GM12878 (cell line): ENCODE measurements around the gene ACSM6. TPM values are rescaled to one million over a fixed set of nuclear protein-coding genes. Genes with fewer than 3 reads are reported as not detected.

ENCODE experiments used
- ATAC-seq: fragments of 200-7000 bp; cut with Tn5 transposase; 3 replicates; pipeline ENCODE4 v1.9.1; 2020; ENCODE audit warnings: mild to moderate bottlenecking, moderate library complexity
- BruUV-seq: library from RNA; stranded (reverse); fragments of 400-500 nt; replicated peaks from 2 replicates; lab custom pipeline; 2021; lab: Mats Ljungman, UMichigan
- CTCF ChIA-PET: fragments of 300-600 bp; sonication (Branson Sonifier 250); formaldehyde crosslinking; extraction: SDS; loops from one replicate; lab custom pipeline; 2021; ENCODE audit warnings: inconsistent platforms; lab: Yijun Ruan, JAX
- POLR2A ChIA-PET: fragments of 350-600 bp; formaldehyde crosslinking; extraction: SDS; loops from one replicate; lab custom pipeline; 2021; ENCODE audit warnings: inconsistent platforms; lab: Charles Lee
- RAD21 ChIA-PET: fragments of 300-600 bp; sonication (Branson Sonifier 250); formaldehyde crosslinking; loops from one replicate; lab custom pipeline; 2023; ENCODE audit warnings: antibody characterized with exemption; ENCODE audit not compliant: unreplicated experiment; lab: Charles Lee
- SMC1A ChIA-PET: fragments of 300-600 bp; sonication (Branson Sonifier 250); formaldehyde crosslinking; loops from one replicate; lab custom pipeline; 2023; ENCODE audit not compliant: unreplicated experiment, uncharacterized antibody; lab: Charles Lee
- DNase-seq: peaks from one replicate; pipeline ENCODE4 v3.0.0-alpha.2; 2011; ENCODE audit warnings: low read depth, low spot score
- FAIRE-seq: peaks from 3 replicates; lab custom pipeline; 2011; peaks lifted over from hg19 to GRCh38; lab: Jason Lieb, UNC
- H2AFZ ChIP-seq: 2 replicates; pipeline ENCODE4 v1.6.0; 2011; ENCODE audit warnings: low read depth, low read length, control low read depth; ENCODE audit not compliant: control insufficient read depth
- H3K27ac ChIP-seq: 2 replicates; pipeline ENCODE4 v1.5.1; 2011; ENCODE audit warnings: control low read depth; ENCODE audit not compliant: control insufficient read depth, insufficient read depth
- H3K27me3 ChIP-seq, 2 experiments: replicated peaks in 1 of 2; 2 replicates each; pipeline versions ENCODE4 v1.6.0 to v1.6.1; 2011; ENCODE audit warnings: low read length in 1 of 2; ENCODE audit not compliant: control insufficient read depth in 2 of 2, insufficient read depth in 2 of 2
- H3K36me3 ChIP-seq, 2 experiments: 2 replicates each; pipeline ENCODE4 v1.5.1; 2011; ENCODE audit warnings: low read length in 1 of 2; ENCODE audit not compliant: control insufficient read depth in 2 of 2, insufficient read depth in 2 of 2
- H3K4me1 ChIP-seq: 2 replicates; pipeline ENCODE4 v1.6.1; 2011; ENCODE audit warnings: mild to moderate bottlenecking, low read length, moderate library complexity, mixed read lengths; ENCODE audit not compliant: control insufficient read depth, insufficient read depth
- H3K4me2 ChIP-seq: 2 replicates; pipeline ENCODE4 v1.6.0; 2011; ENCODE audit warnings: control low read depth; ENCODE audit not compliant: control insufficient read depth, insufficient read depth
- H3K4me3 ChIP-seq: fragments of 200-600 bp; sonication (generic); 2 replicates; pipeline ENCODE4 v1.5.1; 2016
- H3K79me2 ChIP-seq: 2 replicates; pipeline ENCODE4 v1.6.0; 2011; ENCODE audit warnings: low read length; ENCODE audit not compliant: control insufficient read depth, insufficient read depth
- H3K9ac ChIP-seq: 2 replicates; pipeline ENCODE4 v1.8.0; 2011; ENCODE audit warnings: low read length, control low read depth, mixed read lengths; ENCODE audit not compliant: control insufficient read depth, insufficient read depth
- H3K9me3 ChIP-seq: replicated peaks from 3 replicates; pipeline ENCODE4 v1.5.1; 2011; ENCODE audit warnings: mild to moderate bottlenecking, low read length; ENCODE audit not compliant: control insufficient read depth, insufficient read depth
- H4K20me1 ChIP-seq: 2 replicates; pipeline ENCODE4 v1.6.0; 2011; ENCODE audit not compliant: control insufficient read depth, insufficient read depth
- ASH2L ChIP-seq: fragments of 300-600, 200-600 bp; sonication (generic); IDR thresholded peaks from 2 replicates; pipeline ENCODE4 v1.6.1; 2017; ENCODE audit warnings: low read depth, mild to moderate bottlenecking, borderline replicate concordance
- CEBPB ChIP-seq, 2 experiments: fragments of 150-350 bp in 1 of 2; IDR thresholded peaks; 2 replicates each; pipeline ENCODE4 v1.6.1; 2012 to 2014; ENCODE audit warnings: low read depth in 2 of 2, low read length in 2 of 2, borderline replicate concordance in 1 of 2, inconsistent platforms in 1 of 2
- GABPA ChIP-seq: IDR thresholded peaks from 2 replicates; pipeline ENCODE4 v1.6.1; 2014; ENCODE audit warnings: antibody characterized with exemption, low read depth, mild to moderate bottlenecking, inconsistent platforms
- MEF2A ChIP-seq: IDR thresholded peaks from 2 replicates; pipeline ENCODE4 v1.6.1; 2011; ENCODE audit warnings: low read depth, mild to moderate bottlenecking, low read length, moderate library complexity; ENCODE audit not compliant: insufficient read depth
- MYC ChIP-seq: IDR thresholded peaks from 2 replicates; pipeline ENCODE4 v1.6.1; 2011; ENCODE audit warnings: mild to moderate bottlenecking, low read length, moderate library complexity, inconsistent platforms; ENCODE audit not compliant: insufficient read depth, insufficient replicate concordance, insufficient read length, severe bottlenecking
- RB1 ChIP-seq: fragments of 450-650 bp; formaldehyde crosslinking; IDR thresholded peaks from 2 replicates; pipeline ENCODE4 v1.6.1; 2017; ENCODE audit warnings: mild to moderate bottlenecking, borderline replicate concordance
- RELA ChIP-seq: fragments of 450-650 bp; IDR thresholded peaks from 2 replicates; pipeline ENCODE4 v1.8.0; 2014; ENCODE audit warnings: borderline replicate concordance; ENCODE audit not compliant: partially characterized antibody
- SUPT20H ChIP-seq: IDR thresholded peaks from 2 replicates; pipeline ENCODE4 v1.6.1; 2011; ENCODE audit warnings: low read depth, mild to moderate bottlenecking, low read length, moderate library complexity, borderline replicate concordance; ENCODE audit not compliant: control insufficient read depth
- ZNF384 ChIP-seq: IDR thresholded peaks from 2 replicates; pipeline ENCODE4 v1.6.1; 2012; ENCODE audit warnings: low read depth, mild to moderate bottlenecking, low read length, improper control_type of control experiment, borderline replicate concordance
- WGBS: methylation state at CpG from one replicate; pipeline ENCODE4 v1.1.6; 2016; ENCODE audit warnings: low lambda C conversion rate; ENCODE audit not compliant: insufficient replicate concordance, insufficient coverage; ENCODE audit errors: missing lambda C conversion rate; 5-methylcytosine and 5-hydroxymethylcytosine counted together
- in situ Hi-C: fragments of 300-500 bp; cut with MboI; formaldehyde crosslinking; loops from 9 replicates; pipeline ENCODE4 v1.14.3; 2018; ENCODE audit warnings: mixed read lengths
- intact Hi-C: fragments of 100-400 bp; cut with micrococcal nuclease; formaldehyde crosslinking; loops from one replicate; pipeline ENCODE4 v1.14.2; 2022; ENCODE audit not compliant: unreplicated experiment
- polyA plus RNA-seq, 11 experiments: library from polyadenylated mRNA; depleted of rRNA in 4 of 11; unstranded in 6 of 11; stranded (reverse) in 5 of 11; fragments of >200 nt; fragmentation: Nextera tagmentation in 4 of 11; fragmentation: Illumina TruSeq in 1 of 11; extraction: Ambion mirVana in 4 of 11; extraction: Trizol in 1 of 11; gene quantifications; 1 replicate in 1 of 11; 2 replicates in 10 of 11; pipeline versions ENCODE4 v1.2.1 to v1.2.3, GENCODE V29; 2011 to 2016; ENCODE audit warnings: inconsistent platforms in 2 of 11, missing spikeins in 2 of 11, low read depth in 1 of 11
- total RNA-seq, 4 experiments: library from RNA; depleted of rRNA in 3 of 4; stranded (reverse); fragments of >200 nt in 3 of 4; fragmentation: Illumina TruSeq in 1 of 4; extraction: Trizol in 1 of 4; gene quantifications; 2 replicates each; pipeline versions ENCODE4 v1.2.1 to v1.2.3, GENCODE V29; 2013 to 2021
- TF ChIP-seq, protein P1 (sequence below): IDR thresholded peaks from 2 replicates; pipeline ENCODE4 v1.6.1; 2012; ENCODE audit warnings: low read depth, low read length, improper control_type of control experiment

The ACSM6 gene
- total and polyA plus RNA-seq, 10 of the 15 experiments (the other 5 are each of a cell fraction or from before 2014, with no cell fraction given): 0.06 to 0.21 (median 0.20) TPM; not detected in 7

DNA sequence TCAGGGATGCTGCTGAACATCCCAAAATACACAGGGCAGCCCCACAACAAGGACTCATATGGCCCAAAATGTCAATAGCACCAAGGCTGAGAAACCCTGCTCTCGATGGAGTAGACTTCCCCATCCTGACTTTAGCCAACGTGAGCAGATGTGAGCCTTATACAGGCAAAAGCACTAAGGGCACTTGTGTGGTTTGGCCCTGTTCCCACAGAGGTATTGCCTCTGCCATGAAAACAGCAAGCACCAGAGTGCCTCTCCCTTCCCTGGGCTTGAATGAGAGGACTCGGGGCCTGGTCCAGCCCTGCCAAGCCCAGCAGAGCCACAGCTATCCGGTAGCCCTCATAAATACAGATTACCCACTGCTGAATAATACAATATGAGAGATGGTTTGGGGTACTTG is 47.5 kb downstream of the ACSM6 start:
- intact Hi-C loops: loop anchor here (10.0 kb wide), 1 partner anchor 607 kb away; no protein-coding TSS in a partner anchor
- Histone ChIP-seq H3K79me2 (peaks cover 19% of the 10 kb centered on the region), H2AFZ (no peak overlapping the region), H3K4me3 (no peak overlapping the region), H3K36me3 (peaks cover 41 to 63% of the 10 kb centered on the region in 2 experiments), H3K9me3 (no peaks in the 10 kb centered on the region), H3K27ac (no peak overlapping the region), H3K4me1 (peaks cover 36% of the 10 kb centered on the region), H4K20me1 (peaks cover 3% of the 10 kb centered on the region; the same call in 1 of the 2 replicates), H3K9ac (no peak overlapping the region), H3K27me3 (no peaks in the 10 kb centered on the region), H3K4me2 (no peak overlapping the region)
- in situ Hi-C loops: loop anchor here (5.0 kb wide), 1 partner anchor 109 kb away; no protein-coding TSS in a partner anchor
- RAD21 ChIA-PET: interaction anchor here (0.8 to 1.1 kb wide), 2 partner anchors 47 to 53 kb away, joined by 3 read pairs; no protein-coding TSS in a partner anchor
- DNase-seq (no peak), ATAC-seq (no peak), FAIRE-seq (no peak)
- BruUV-seq: no TSS peak
- 99% methylated on average over 4 of the region's 4 CpGs for WGBS
- SMC1A ChIA-PET: no interaction called here
- CTCF ChIA-PET: interaction anchor here (0.9 to 1.6 kb wide), 4 partner anchors 56 to 278 kb away, joined by 3 to 4 read pairs (median 4); no protein-coding TSS in a partner anchor
- POLR2A ChIA-PET: no interaction called here
- no peak for TF ChIP-seq RELA
- no peak for TF ChIP-seq GABPA
- TF ChIP-seq SUPT20H: no peak
- TF ChIP-seq MEF2A: no peak
- TF ChIP-seq, protein P1, sequence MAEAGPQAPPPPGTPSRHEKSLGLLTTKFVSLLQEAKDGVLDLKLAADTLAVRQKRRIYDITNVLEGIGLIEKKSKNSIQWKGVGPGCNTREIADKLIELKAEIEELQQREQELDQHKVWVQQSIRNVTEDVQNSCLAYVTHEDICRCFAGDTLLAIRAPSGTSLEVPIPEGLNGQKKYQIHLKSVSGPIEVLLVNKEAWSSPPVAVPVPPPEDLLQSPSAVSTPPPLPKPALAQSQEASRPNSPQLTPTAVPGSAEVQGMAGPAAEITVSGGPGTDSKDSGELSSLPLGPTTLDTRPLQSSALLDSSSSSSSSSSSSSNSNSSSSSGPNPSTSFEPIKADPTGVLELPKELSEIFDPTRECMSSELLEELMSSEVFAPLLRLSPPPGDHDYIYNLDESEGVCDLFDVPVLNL: no peak
- no peak for TF ChIP-seq ASH2L
- no peak for TF ChIP-seq MYC
- TF ChIP-seq CEBPB (IDR thresholded peaks at IDR 0.05; ENCODE audit: borderline replicate concordance in 1 of 2, low read depth in 2 of 2, low read length in 2 of 2): no peak
- no peak for TF ChIP-seq RB1
- TF ChIP-seq ZNF384: no peak
